GM13976 (cell line): ENCODE data around the gene TSHZ2.

Source experiments
- DNase-seq: peaks from one replicate; pipeline ENCODE4 v3.0.0; 2012; ENCODE audit warnings: low spot score
- CTCF ChIP-seq: IDR thresholded peaks from 2 replicates; pipeline ENCODE4 v1.5.1; 2012; ENCODE audit warnings: borderline replicate concordance, mild to moderate bottlenecking; ENCODE audit not compliant: insufficient read depth; ENCODE audit errors: extremely low read depth, missing control alignments, control extremely low read depth
- in situ Hi-C: fragments of 300-500 bp; cut with MboI; formaldehyde crosslinking; loops from one replicate; pipeline ENCODE4 v1.12.0; 2022; ENCODE audit warnings: low sequenced_read_pairs, mixed read lengths, inconsistent platforms; ENCODE audit not compliant: unreplicated experiment

TSHZ2 gene

GRCh38 chr20:53421343-53421742, 449.2 kb downstream of the TSHZ2 start:
- no peak for TF ChIP-seq CTCF
- DNase-seq: no peak
- in situ Hi-C loops: loop anchor here (25.0 kb wide), 2 partner anchors 116 to 641 kb away; partner anchors contain the start of gene BCAS1

GRCh38 chr20:53422039-53422438, 449.9 kb downstream of the TSHZ2 start:
- TF ChIP-seq CTCF: no peak
- no peak for DNase-seq
- in situ Hi-C loops: loop anchor here (25.0 kb wide), 2 partner anchors 115 to 640 kb away; partner anchors contain the start of gene BCAS1

- in situ Hi-C loops: loop anchor here (25.0 kb wide), 2 partner anchors 114 to 639 kb away; partner anchors contain the start of gene BCAS1
- TF ChIP-seq CTCF: no peak
- DNase-seq: no peak
These were observed 451.5 kb downstream of the TSHZ2 start for GRCh38 chr20:53423587-53424146.

GRCh38 chr20:53425481-53425880, 453.3 kb downstream of the TSHZ2 start:
- in situ Hi-C loops: no loop called here
- TF ChIP-seq CTCF: no peak
- DNase-seq: no peak

GRCh38 chr20:53425941-53426340, 453.8 kb downstream of the TSHZ2 start:
- in situ Hi-C loops: no loop called here
- TF ChIP-seq CTCF: no peak
- DNase-seq: no peak

- in situ Hi-C loops: no loop called here
- no peak for TF ChIP-seq CTCF
- DNase-seq: no peak
These were observed 454.7 kb downstream of the TSHZ2 start for GRCh38 chr20:53426766-53427312.
